ENCODE measurements around the gene CNPY1. TPM values are rescaled to one million over a fixed set of nuclear protein-coding genes. Genes with fewer than 3 reads are reported as not detected.
"Not testable (repeated sequence)": the region's sequence is repeated elsewhere in the genome, so short reads cannot be mapped to it uniquely, and the experiment has no call there.

Gene CNPY1
- total and polyA plus RNA-seq, 9 donors, result 0.05 TPM; not detected in 8

DNA sequence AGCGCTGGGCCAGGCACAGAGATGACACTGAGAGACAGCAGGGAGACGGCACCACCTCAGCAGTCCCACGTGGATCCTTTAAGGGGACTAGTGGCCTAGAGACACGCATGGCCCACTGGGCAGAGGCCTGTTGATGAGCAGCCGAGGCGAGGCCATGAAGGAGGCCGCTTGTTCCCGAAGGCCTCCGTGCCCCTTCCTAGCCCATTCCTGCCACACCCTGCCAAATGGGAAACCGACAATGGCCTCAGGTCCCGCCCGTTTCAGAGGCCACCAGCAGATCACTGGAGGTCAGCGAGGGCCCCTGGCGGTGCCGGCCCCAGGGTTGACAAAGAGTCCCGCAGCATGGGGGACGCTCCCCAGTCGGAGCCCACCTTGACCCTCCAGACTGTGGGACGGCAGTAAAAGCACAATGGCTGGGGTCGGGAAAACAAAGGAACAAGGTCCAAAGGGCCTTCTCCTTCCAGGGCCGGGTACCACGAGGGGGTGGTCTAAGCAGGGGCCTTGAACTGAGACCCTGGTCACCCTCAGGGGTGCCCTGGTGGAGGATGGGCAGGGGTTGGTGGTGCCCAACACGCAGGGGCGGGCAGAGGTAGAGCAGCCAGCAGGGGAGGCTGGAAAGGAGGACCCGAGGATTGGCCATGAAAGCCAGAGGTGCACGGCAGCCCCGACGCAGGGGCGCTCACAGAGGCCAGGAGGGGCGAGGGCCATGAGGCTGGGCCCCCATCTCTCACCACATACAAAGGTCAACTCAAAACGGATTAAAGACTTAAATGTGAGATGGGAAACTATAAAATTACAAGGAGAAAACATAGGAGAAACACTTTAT, 19.9 kb upstream of the CNPY1 start:
- no peaks in the 10 kb centered on the region for H3K4me1 ChIP-seq (ENCODE audit: insufficient read depth)
- 85 to 93% (median 93%) methylated on average over 25 to 31 of the region's 31 CpGs for WGBS, 3 donors
- H3K4me3 ChIP-seq, result no peak overlapping the region

DNA sequence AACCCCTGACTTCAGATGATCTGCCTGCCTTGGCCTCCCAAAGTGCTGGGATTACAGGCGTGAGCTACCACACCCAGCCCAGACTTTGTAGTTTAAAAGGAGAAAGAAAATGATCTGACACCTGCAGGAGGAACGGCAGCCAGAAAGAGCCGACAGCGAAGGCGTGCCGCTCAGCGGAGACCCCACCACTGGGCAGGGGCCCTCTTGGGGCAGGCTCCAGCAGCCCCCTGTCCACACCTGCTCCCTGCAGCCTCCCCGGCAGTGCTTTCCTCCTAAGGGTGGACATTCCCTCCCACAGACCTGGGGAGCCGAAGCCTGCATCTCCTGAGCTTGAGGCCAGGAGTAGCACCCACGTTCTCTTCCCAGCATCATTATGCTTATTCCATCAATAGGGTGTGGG, 19.2 kb upstream of the CNPY1 start:
- intact Hi-C loops (cut with DNase I), result no loop called here
- no peaks in the 10 kb centered on the region for H3K27me3 ChIP-seq

More for the DNA sequence above, 19.9 kb upstream of the CNPY1 start:
- intact Hi-C loops (cut with DNase I), result no loop called here
- TF ChIP-seq EP300 (IDR thresholded peaks at IDR 0.05), result no peak
- TF ChIP-seq POLR2A (IDR thresholded peaks at IDR 0.05), result no peak
- TF ChIP-seq, protein P1, sequence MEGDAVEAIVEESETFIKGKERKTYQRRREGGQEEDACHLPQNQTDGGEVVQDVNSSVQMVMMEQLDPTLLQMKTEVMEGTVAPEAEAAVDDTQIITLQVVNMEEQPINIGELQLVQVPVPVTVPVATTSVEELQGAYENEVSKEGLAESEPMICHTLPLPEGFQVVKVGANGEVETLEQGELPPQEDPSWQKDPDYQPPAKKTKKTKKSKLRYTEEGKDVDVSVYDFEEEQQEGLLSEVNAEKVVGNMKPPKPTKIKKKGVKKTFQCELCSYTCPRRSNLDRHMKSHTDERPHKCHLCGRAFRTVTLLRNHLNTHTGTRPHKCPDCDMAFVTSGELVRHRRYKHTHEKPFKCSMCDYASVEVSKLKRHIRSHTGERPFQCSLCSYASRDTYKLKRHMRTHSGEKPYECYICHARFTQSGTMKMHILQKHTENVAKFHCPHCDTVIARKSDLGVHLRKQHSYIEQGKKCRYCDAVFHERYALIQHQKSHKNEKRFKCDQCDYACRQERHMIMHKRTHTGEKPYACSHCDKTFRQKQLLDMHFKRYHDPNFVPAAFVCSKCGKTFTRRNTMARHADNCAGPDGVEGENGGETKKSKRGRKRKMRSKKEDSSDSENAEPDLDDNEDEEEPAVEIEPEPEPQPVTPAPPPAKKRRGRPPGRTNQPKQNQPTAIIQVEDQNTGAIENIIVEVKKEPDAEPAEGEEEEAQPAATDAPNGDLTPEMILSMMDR (IDR thresholded peaks at IDR 0.05), result no peak
- H3K9me3 ChIP-seq, result no peaks in the 10 kb centered on the region
- H3K27ac ChIP-seq, result no peak overlapping the region
- no peaks in the 10 kb centered on the region for H3K36me3 ChIP-seq
- no peak for DNase-seq
- H3K27me3 ChIP-seq, result no peaks in the 10 kb centered on the region

DNA sequence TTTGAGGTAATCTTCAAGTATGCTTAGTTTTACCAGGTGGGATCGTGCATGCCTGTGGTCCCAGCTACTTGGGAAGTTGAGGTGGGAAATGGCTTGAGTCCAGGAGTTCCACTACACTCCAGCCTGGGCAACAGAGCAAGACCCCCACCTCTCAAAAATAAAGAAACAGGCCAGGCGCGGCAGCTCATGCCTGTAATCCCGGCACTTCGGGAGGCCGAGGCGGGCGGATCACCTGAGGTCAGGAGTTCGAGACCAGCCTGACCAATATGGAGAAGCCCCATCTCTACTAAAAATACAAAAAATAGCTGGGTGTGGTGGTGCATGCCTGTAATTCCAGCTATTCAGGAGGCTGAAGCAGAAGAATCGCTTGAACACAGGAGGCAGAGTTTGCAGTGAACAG, 16.6 kb upstream of the CNPY1 start:
- H3K9me3 ChIP-seq; H3K27me3 ChIP-seq; intact Hi-C loops (cut with DNase I); H3K4me1 ChIP-seq (ENCODE audit: insufficient read depth); H3K4me3 ChIP-seq; H3K36me3 ChIP-seq; DNase-seq; H3K27ac ChIP-seq: not testable (repeated sequence)
- 89 to 93% (median 93%) methylated on average over 10 of the region's 10 CpGs for WGBS, 3 donors

More for the DNA sequence above, 19.2 kb upstream of the CNPY1 start:
- H3K36me3 ChIP-seq, result no peaks in the 10 kb centered on the region
- no peak for DNase-seq
- no peak overlapping the region for H3K27ac ChIP-seq
- no peak overlapping the region for H3K4me3 ChIP-seq
- no peaks in the 10 kb centered on the region for H3K9me3 ChIP-seq
- 82 to 88% (median 85%) methylated on average over 10 of the region's 10 CpGs for WGBS, 3 donors
- no peak for TF ChIP-seq POLR2A (IDR thresholded peaks at IDR 0.05)
- TF ChIP-seq, protein P1 (IDR thresholded peaks at IDR 0.05), result no peak
- no peak for TF ChIP-seq EP300 (IDR thresholded peaks at IDR 0.05)
- H3K4me1 ChIP-seq (ENCODE audit: insufficient read depth), result no peaks in the 10 kb centered on the region

DNA sequence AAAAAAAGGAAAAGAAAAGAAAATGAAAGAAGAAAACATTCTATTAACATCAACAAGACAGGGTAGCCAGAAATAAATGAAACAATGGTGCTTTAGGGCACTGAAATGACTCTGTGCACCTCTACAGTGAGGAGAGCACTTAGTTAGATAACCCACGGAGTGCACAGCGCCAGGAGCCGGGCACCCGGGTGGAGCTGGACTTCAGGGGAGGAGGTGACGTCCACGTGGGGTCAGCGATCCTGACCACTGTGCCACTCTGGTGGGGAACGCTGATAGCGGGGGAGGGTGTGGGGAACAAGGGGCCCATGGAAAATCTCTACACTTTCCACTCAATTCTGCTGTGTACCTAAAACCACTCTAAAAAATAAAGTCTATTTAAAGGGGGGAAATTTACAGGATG, 15.7 kb upstream of the CNPY1 start:
- 71 to 78% (median 75%) methylated on average over 9 of the region's 9 CpGs for whole genome bisulfite sequencing, 3 donors
- H3K27ac ChIP-seq, result no peak overlapping the region
- intact Hi-C loops (cut with DNase I), result no loop called here
- H3K4me1 ChIP-seq (ENCODE audit: insufficient read depth), result no peaks in the 10 kb centered on the region
- H3K27me3 ChIP-seq, result no peaks in the 10 kb centered on the region
- no peak for DNase-seq
- no peaks in the 10 kb centered on the region for H3K36me3 ChIP-seq
- H3K4me3 ChIP-seq, result no peak overlapping the region
- TF ChIP-seq, protein P1 (IDR thresholded peaks at IDR 0.05), result no peak
- no peak for TF ChIP-seq EP300 (IDR thresholded peaks at IDR 0.05)
- no peaks in the 10 kb centered on the region for H3K9me3 ChIP-seq

DNA sequence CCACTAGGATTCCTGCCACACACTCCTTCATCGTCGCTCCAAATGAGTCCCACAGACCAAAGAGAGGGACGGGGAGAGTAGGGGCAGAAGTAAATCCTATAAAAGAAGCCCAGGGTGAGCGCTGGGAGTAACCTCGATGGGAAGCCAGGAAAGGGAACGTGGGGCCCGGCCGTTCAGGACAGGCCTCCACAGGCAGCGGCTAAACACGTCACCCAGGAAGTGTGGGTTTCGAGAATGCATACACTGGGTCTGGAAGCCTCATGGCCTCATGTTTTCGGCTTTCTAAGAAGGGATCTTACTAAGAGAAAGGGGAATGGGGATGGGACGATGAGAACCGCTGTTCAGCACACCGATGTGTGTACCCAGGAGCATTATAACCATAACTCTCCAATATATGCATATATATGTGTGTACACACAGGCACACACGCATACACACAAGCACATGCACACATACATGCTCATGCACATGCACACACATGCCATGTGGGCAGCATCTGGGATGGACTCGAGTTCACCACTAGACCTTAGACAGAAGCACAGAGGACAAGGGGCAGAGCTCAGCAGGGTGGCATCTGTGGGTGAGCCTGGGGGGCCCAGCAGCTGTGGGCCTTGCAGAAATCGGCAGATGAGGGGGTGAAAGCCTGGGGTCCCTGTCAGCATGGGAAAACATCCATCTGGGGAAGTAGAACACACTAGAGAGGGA, 14.8 kb upstream of the CNPY1 start:
- intact Hi-C loops (cut with DNase I), result no loop called here
- Histone ChIP-seq H3K27me3 (no peaks in the 10 kb centered on the region), H3K9me3 (no peaks in the 10 kb centered on the region), H3K36me3 (no peaks in the 10 kb centered on the region), H3K4me1 (ENCODE audit: insufficient read depth) (no peaks in the 10 kb centered on the region), H3K27ac (no peak overlapping the region), H3K4me3 (no peak overlapping the region)
- TF ChIP-seq POLR2A (IDR thresholded peaks at IDR 0.05) (no peak), EP300 (IDR thresholded peaks at IDR 0.05) (no peak)
- TF ChIP-seq, protein P1 (IDR thresholded peaks at IDR 0.05), result no peak
- 85 to 86% (median 85%) methylated on average over 18 of the region's 18 CpGs for WGBS, 3 donors
- no peak for DNase-seq
